Mammary epithelial cell (primary cell): ENCODE measurements around the gene POTEG.
"Not testable (repeated sequence)": the region's sequence is repeated elsewhere in the genome, so short reads cannot be mapped to it uniquely, and the experiment has no call there.

Source experiments
- CTCF ChIP-seq, 2 donors: IDR thresholded peaks in 1 of 2; conservative IDR thresholded peaks in 1 of 2; 2 replicates each; pipeline ENCODE4 v1.5.1; 2011 to 2012; ENCODE audit warnings: inconsistent platforms in 2 of 2, low read length in 2 of 2, mild to moderate bottlenecking in 2 of 2, control low read depth in 1 of 2, low read depth in 1 of 2; ENCODE audit not compliant: insufficient read depth in 1 of 2; ENCODE audit errors: extremely low read depth in 1 of 2
- EZH2 ChIP-seq: IDR thresholded peaks from 2 replicates; pipeline ENCODE4 v1.6.1; 2012; ENCODE audit warnings: low read length, inconsistent platforms, borderline replicate concordance

- not testable (repeated sequence) for TF ChIP-seq CTCF (conservative IDR thresholded peaks at IDR 0.05 in 1 of 2, IDR thresholded peaks at IDR 0.05 in 1 of 2; ENCODE audit: extremely low read depth in 1 of 2, insufficient read depth in 1 of 2, low read depth in 1 of 2, low read length in 2 of 2); EZH2
These were observed 59.7 kb downstream of the POTEG start for GRCh38 chr14:19374451-19374903.
